TTC549 (cell line): Measurements from ENCODE around the gene TREH.
"Not testable (repeated sequence)": the region's sequence is repeated elsewhere in the genome, so short reads cannot be mapped to it uniquely, and the experiment has no call there.

Experiments used
- FAIRE-seq: peaks from 2 replicates; lab custom pipeline; 2012; peaks lifted over from hg19 to GRCh38; lab: Jason Lieb, UNC

Gene TREH

GRCh38 chr11:118679483-118679882, at the start of gene TREH:
Gene TREH (minus strand): TSS chr11:118679650. CDS start chr11:118679627, 23 bp downstream.
- no peak for FAIRE-seq

- FAIRE-seq = not testable (repeated sequence)
These were observed 48.7 kb upstream of the TREH start for GRCh38 chr11:118728112-118728511.

- not testable (repeated sequence) for FAIRE-seq
These were observed 48.2 kb upstream of the TREH start for GRCh38 chr11:118727721-118728066.

- not testable (repeated sequence) for FAIRE-seq
These were observed 47.7 kb upstream of the TREH start for GRCh38 chr11:118727001-118727720.

- FAIRE-seq = not testable (repeated sequence)
These were observed 42.1 kb upstream of the TREH start for GRCh38 chr11:118721478-118722015.

- not testable (repeated sequence) for FAIRE-seq
These were observed 41.3 kb upstream of the TREH start for GRCh38 chr11:118720740-118721139.

GRCh38 chr11:118720078-118720477, 40.6 kb upstream of the TREH start:
- not testable (repeated sequence) for FAIRE-seq

- not testable (repeated sequence) for FAIRE-seq
These were observed 39.1 kb upstream of the TREH start for GRCh38 chr11:118718562-118718961.

GRCh38 chr11:118717733-118718132, 38.3 kb upstream of the TREH start:
- not testable (repeated sequence) for FAIRE-seq

- not testable (repeated sequence) for FAIRE-seq
These were observed 37.8 kb upstream of the TREH start for GRCh38 chr11:118717221-118717620.

GRCh38 chr11:118715837-118716260, 36.4 kb upstream of the TREH start:
- no peak for FAIRE-seq

- no peak for FAIRE-seq
These were observed 35.9 kb upstream of the TREH start for GRCh38 chr11:118715245-118715831.

GRCh38 chr11:118714816-118715215, 35.4 kb upstream of the TREH start:
- no peak for FAIRE-seq

GRCh38 chr11:118714416-118714815, 35.0 kb upstream of the TREH start:
- FAIRE-seq = not testable (repeated sequence)

GRCh38 chr11:118708296-118708695, 28.8 kb upstream of the TREH start:
- FAIRE-seq = no peak

GRCh38 chr11:118706546-118706825, 27.0 kb upstream of the TREH start:
- no peak for FAIRE-seq

GRCh38 chr11:118705791-118706545, 26.5 kb upstream of the TREH start:
- FAIRE-seq = no peak

GRCh38 chr11:118705111-118705741, 25.8 kb upstream of the TREH start:
- FAIRE-seq = no peak

GRCh38 chr11:118703563-118704106, 24.2 kb upstream of the TREH start:
- FAIRE-seq = no peak

GRCh38 chr11:118699506-118700220, 20.2 kb upstream of the TREH start:
- FAIRE-seq = no peak

GRCh38 chr11:118697346-118697745, 17.9 kb upstream of the TREH start:
- FAIRE-seq = no peak
